ENCODE results near the gene ADAM12.

Gene ADAM12

DNA sequence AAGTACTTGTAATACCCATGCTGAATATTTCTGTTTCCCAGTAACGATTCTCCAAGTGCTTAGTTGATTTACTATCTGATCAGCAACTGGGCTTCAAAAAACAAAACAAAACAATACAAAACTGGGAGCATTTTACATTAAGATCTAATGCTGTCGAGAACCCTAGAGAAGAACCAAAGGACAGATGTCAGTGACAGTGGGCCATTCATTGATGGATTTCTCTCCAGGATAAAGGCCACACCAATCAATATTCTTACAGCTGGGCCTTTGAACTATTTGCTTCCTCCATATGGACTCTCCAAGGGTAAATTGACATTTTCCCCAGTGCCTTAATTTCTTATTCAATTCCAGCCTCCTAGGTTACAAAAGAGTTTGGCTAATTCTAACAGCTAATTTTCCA is 217.5 kb downstream of the ADAM12 start:
- DNase-seq = no peak

GRCh38 chr10:126170371-126170770 is 217.9 kb downstream of the ADAM12 start:
- no peak for DNase-seq

- DNase-seq = no peak
These were observed 218.4 kb downstream of the ADAM12 start for GRCh38 chr10:126169899-126170298.

DNA sequence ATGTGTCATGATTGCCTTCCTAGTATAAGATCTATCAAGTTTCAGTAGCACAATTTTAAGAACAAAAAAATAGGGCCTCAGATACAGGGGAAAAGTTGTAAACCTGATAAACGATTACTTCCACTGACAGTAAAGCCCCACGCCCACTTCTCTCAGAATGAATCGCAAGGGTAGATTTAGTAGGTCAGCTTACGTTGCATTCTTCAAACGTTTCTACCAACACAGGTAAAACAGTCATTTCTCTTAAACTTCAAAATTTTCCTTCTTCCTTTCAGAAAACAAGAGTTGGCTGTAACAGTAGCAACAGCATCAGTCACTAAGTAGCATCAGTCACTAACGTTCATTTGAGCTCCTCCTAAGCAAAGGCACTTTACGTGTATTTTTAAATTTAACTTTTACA is 221.5 kb downstream of the ADAM12 start:
- DNase-seq = no peak

DNA sequence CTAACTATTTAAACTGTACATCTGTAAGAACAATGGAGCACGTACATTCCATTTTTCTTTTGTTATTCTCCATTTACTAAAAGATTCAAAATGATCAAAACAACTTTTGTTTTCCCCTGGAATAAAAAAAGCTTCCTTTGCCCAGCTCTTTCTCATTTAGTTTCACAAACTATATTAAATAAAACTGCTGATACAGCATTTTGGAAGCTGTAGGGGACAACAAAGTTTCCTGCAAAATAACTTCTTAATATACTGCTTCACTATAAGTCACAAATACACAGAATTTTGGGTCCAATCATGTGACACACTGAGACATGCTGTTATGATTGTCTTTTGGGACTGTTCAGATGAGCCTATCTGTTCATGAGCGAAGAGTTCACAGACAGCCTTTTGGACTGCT is 222.4 kb downstream of the ADAM12 start:
- DNase-seq = no peak

GRCh38 chr10:126163506-126163905 is 224.8 kb downstream of the ADAM12 start:
- DNase-seq = no peak

- DNase-seq = peak; percentile 37
These were observed 226.6 kb downstream of the ADAM12 start for GRCh38 chr10:126161691-126162090.

DNA sequence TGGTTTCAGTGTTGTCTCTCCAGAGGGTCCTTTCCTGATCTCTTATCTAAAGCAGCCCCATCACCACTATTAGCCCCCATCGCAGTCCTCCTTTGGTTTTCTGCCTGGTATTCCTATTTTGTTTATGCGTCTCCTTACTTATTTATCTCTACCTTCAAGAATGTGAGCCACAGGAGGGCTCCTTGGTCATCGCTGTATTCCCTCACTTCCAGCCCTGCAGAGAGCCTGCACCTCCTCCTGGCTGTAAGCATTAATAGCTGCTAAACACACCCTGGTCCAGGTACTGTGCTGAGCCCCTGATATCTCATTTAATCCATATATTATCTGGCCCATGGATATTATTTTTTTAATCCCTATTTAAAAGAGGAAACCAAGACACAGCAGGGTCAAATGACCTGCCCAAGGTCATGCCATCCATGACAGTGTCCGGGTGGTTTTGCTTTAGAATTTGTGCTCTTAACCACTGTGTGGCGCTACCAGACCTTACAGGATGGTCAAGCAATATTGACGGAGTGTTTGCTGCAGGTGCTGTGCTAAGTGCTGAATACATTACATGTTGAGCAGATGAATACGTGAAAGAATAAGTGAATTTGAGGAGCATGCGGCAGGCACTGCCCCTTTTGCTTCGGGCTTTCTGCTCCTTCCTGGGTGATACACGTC is 227.2 kb downstream of the ADAM12 start:
- peak; percentile 16 for DNase-seq

DNA sequence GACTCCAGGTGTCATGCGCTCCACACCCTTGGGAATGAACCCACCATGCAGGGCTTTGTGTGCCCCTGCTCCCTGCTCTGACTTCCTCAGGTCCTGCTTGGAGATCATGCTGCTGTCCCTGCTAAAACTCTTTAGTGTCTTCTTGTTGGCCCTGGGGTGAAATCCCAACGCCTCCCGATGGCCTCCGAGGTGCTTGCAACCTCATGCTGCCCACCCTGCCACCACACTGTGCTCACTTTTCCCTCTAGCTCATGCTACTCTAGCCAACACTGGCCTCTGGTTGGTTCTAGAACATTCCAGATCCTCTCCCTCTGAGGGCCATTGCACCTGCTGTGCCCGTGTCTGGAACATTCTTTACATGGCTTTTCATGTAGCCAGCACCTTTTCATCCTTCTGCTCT is 227.7 kb downstream of the ADAM12 start:
- DNase-seq = no peak

DNA sequence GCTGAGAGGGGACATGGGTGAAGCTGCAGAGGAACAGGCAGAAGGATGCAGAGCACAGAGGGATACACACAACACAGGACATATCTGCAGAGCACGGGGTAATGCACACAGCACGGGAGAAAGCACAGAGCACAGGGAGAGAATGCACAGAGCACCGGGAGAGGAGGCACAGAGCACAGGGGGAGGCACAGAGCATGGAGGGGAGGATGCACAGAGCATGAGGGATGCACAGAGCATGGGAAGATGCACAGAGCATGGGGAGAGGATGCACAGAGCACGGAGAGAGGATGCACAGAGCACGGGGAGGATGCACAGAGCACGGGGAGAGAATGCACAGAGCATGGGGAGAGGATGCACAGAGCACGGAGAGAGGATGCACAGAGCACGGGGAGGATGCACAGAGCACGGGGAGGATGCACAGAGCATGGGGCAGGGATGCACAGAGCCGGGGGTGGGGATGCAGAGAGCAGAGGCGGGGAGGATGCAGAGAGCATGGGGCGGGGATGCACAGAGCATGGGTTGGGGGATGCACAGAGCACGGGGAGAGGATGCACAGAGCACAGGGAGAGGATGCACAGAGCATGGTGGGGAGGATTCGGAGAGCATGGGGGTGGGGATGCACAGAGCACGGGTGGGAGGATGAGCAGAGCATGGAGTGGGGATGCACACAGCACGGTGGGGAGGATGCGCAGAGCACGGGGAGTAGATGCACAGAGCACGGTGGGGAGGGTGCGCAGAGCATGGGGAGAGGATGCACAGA is 230.0 kb downstream of the ADAM12 start:
- no peak for DNase-seq

- no peak for DNase-seq
These were observed 231.1 kb downstream of the ADAM12 start for GRCh38 chr10:126157189-126157588.

GRCh38 chr10:126156503-126156902 is 231.8 kb downstream of the ADAM12 start:
- no peak for DNase-seq

GRCh38 chr10:126156012-126156411 is 232.3 kb downstream of the ADAM12 start:
- peak; percentile 63 for DNase-seq

DNA sequence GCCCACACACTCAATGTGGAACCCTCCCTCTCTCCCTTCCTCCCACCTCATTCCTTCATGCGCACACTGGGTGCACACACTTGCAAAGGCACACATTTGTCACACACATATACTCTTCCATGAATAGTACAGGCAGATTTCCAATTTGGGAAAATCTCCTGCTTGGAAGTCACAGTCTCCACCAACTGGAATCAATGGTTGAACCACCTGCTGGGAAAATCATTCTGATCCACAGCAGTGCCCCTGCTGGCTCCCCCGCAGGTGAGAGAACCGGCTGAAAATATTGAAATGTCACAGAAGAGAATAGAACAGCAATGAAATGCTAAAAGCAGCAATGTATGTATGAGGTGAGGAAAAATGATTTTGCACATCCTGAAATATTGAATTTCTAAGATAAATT is 232.7 kb downstream of the ADAM12 start:
- no peak for DNase-seq

GRCh38 chr10:126153711-126154628 is 234.3 kb downstream of the ADAM12 start:
- DNase-seq = no peak

- DNase-seq = no peak
These were observed 240.2 kb downstream of the ADAM12 start for GRCh38 chr10:126147866-126148587.

- DNase-seq = no peak
These were observed 241.5 kb downstream of the ADAM12 start for GRCh38 chr10:126146771-126147170.

DNA sequence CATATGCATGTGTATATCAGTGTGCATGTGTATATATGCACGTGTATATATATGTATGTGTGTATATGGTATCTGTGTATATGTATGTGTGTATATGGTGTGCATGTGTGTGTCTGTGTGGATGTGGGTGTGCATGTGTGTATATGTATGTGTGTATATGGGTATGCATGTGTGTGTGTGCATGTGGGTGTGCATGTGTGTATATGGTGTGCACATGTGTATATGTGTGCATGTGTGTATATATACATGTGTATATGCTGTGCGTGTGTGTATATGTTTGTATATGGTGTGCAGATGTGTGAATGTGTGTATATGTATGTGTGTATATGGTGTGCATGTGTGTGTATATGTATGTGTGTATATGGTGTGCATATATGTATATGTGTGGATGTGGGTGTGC is 245.2 kb downstream of the ADAM12 start:
- no peak for DNase-seq

DNA sequence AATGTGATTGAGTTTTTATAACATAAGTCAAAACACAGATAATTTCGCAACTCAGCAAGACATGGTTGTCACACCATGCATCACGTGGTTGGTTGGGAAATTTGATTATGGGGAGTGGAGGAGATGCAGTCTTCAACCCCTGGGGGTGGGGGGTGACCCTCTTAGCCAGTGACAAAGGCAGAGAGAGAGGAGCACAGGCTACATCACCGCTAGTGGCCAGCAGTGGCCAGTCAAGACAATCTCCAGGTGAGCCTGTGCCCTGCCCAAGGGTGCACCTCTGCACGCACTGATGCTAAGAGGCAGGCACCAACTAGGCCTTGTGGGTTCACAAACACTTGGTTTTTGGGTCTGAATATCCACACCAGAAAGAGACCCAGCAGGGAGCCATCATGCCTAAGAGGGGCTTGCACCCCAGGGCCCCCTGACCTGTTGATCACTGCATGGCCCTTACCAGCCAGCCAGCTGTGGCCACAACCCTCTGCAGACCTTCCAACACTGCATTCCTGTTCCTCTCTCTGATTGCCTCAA is 247.5 kb downstream of the ADAM12 start:
- no peak for DNase-seq

- no peak for DNase-seq
These were observed 250.6 kb downstream of the ADAM12 start for GRCh38 chr10:126137562-126138221.

- no peak for DNase-seq
These were observed 252.2 kb downstream of the ADAM12 start for GRCh38 chr10:126135941-126136595.

All from NCI-H2029 (cell line).